Measurements from ENCODE around the gene DST.

DNA sequence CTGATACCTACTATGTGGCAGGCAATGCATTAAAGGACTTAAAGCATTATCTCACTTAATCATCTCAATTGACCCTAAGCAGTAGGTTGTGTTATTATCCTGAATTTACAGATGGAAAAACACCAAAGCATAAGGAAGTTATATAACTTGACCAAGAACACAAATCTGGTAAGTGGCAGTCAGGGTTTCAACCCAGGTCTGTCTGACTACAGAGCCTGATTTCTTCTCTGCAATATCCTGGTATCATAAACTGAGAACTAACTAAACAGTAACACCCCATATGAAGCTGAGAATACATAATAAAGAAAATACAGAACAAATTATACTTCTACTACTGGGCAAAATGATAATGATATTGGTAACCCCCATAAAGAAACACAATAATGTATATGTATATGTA, 13.8 kb upstream of the DST start:
- TF ChIP-seq, protein P1, sequence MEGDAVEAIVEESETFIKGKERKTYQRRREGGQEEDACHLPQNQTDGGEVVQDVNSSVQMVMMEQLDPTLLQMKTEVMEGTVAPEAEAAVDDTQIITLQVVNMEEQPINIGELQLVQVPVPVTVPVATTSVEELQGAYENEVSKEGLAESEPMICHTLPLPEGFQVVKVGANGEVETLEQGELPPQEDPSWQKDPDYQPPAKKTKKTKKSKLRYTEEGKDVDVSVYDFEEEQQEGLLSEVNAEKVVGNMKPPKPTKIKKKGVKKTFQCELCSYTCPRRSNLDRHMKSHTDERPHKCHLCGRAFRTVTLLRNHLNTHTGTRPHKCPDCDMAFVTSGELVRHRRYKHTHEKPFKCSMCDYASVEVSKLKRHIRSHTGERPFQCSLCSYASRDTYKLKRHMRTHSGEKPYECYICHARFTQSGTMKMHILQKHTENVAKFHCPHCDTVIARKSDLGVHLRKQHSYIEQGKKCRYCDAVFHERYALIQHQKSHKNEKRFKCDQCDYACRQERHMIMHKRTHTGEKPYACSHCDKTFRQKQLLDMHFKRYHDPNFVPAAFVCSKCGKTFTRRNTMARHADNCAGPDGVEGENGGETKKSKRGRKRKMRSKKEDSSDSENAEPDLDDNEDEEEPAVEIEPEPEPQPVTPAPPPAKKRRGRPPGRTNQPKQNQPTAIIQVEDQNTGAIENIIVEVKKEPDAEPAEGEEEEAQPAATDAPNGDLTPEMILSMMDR (IDR thresholded peaks at IDR 0.05): no peak
- no peak for TF ChIP-seq POLR2A (IDR thresholded peaks at IDR 0.05; ENCODE audit: low read depth)

Measured in esophagus muscularis mucosa (tissue), 3 donors.